Fibroblast of lung (primary cell): ENCODE data around the gene IFIT1B. TPM values are rescaled to one million over a fixed set of nuclear protein-coding genes. Genes with fewer than 3 reads are reported as not detected.
A peak's percentile ranks its signal among the peaks of the same experiment; 100 is the strongest.

Experiments used
- DNase-seq, 2 donors: peaks; one replicate each; pipeline versions ENCODE4 v3.0.0 to v3.0.0-alpha.2; 2010; ENCODE audit warnings: low read depth in 2 of 2
- H2AFZ ChIP-seq: 2 replicates; pipeline ENCODE4 v1.5.1; 2012; ENCODE audit warnings: low read length, control low read depth, inconsistent platforms
- H3K27ac ChIP-seq: 2 replicates; pipeline ENCODE4 v1.5.1; 2011; ENCODE audit warnings: low read length, control low read depth; ENCODE audit not compliant: insufficient read depth
- H3K27me3 ChIP-seq: 2 replicates; pipeline ENCODE4 v1.5.1; 2011; ENCODE audit warnings: mild to moderate bottlenecking, low read length; ENCODE audit not compliant: control insufficient read depth, insufficient read depth
- H3K36me3 ChIP-seq: 2 replicates; pipeline ENCODE4 v1.5.1; 2011; ENCODE audit warnings: low read length; ENCODE audit not compliant: control insufficient read depth, insufficient read depth
- H3K4me1 ChIP-seq: 2 replicates; pipeline ENCODE4 v1.5.1; 2011; ENCODE audit warnings: low read length; ENCODE audit not compliant: control insufficient read depth, insufficient read depth; ENCODE audit errors: extremely low read depth
- H3K4me2 ChIP-seq: 2 replicates; pipeline ENCODE4 v1.5.1; 2011; ENCODE audit warnings: low read length, control low read depth; ENCODE audit not compliant: insufficient read depth; ENCODE audit errors: extremely low read depth
- H3K4me3 ChIP-seq, 4 experiments: fragments of 200-600 bp in 1 of 4; sonication (generic) in 1 of 4; replicated peaks in 1 of 4; 2 replicates each; pipeline ENCODE4 v1.5.1; 2011 to 2016; ENCODE audit warnings: low read length in 4 of 4, low read depth in 3 of 4, mild to moderate bottlenecking in 3 of 4, control low read depth in 2 of 4, inconsistent platforms in 1 of 4, mixed read lengths in 1 of 4; ENCODE audit not compliant: insufficient read depth in 1 of 4; ENCODE audit errors: control extremely low read depth in 1 of 4
- H3K79me2 ChIP-seq: 2 replicates; pipeline ENCODE4 v1.5.1; 2012; ENCODE audit warnings: mild to moderate bottlenecking, low read length, inconsistent platforms; ENCODE audit not compliant: control insufficient read depth, insufficient read depth
- H3K9ac ChIP-seq: 2 replicates; pipeline ENCODE4 v1.5.1; 2011; ENCODE audit warnings: mild to moderate bottlenecking, low read length, control low read depth; ENCODE audit not compliant: insufficient read depth
- H3K9me3 ChIP-seq: 2 replicates; pipeline ENCODE4 v1.5.1; 2012; ENCODE audit warnings: low read depth, low read length; ENCODE audit not compliant: control insufficient read depth, insufficient read depth
- H4K20me1 ChIP-seq: 2 replicates; pipeline ENCODE4 v1.5.1; 2011; ENCODE audit warnings: low read length; ENCODE audit not compliant: control insufficient read depth, insufficient read depth; ENCODE audit errors: extremely low read depth
- CTCF ChIP-seq, 2 donors: IDR thresholded peaks in 1 of 2; conservative IDR thresholded peaks in 1 of 2; 1 replicate in 1 of 2; 2 replicates in 1 of 2; pipeline ENCODE4 v1.5.1; 2011 to 2012; ENCODE audit warnings: low read length in 2 of 2, control low read depth in 1 of 2, inconsistent platforms in 1 of 2, low read depth in 1 of 2, mild to moderate bottlenecking in 1 of 2
- EZH2 ChIP-seq: IDR thresholded peaks from 2 replicates; pipeline ENCODE4 v1.5.1; 2012; ENCODE audit warnings: low read length, control low read depth, mild to moderate bottlenecking; ENCODE audit errors: missing control alignments
- polyA plus RNA-seq, 2 donors: library from polyadenylated mRNA; depleted of rRNA in 1 of 2; stranded (reverse) in 1 of 2; unstranded in 1 of 2; fragments of >200 nt; gene quantifications; 2 replicates each; pipeline ENCODE4 v1.2.1, GENCODE V29; 2011 to 2012; ENCODE audit warnings: missing spikeins in 1 of 2
- total RNA-seq: library from RNA; depleted of rRNA; stranded (reverse); fragments of >200 nt; gene quantifications from 2 replicates; pipeline ENCODE4 v1.2.1, GENCODE V29; 2014

The IFIT1B gene
- total and polyA plus RNA-seq, 2 donors (not counting 1 experiment from before 2014, with no cell fraction given): under 0.01 TPM; not detected in 1

DNA sequence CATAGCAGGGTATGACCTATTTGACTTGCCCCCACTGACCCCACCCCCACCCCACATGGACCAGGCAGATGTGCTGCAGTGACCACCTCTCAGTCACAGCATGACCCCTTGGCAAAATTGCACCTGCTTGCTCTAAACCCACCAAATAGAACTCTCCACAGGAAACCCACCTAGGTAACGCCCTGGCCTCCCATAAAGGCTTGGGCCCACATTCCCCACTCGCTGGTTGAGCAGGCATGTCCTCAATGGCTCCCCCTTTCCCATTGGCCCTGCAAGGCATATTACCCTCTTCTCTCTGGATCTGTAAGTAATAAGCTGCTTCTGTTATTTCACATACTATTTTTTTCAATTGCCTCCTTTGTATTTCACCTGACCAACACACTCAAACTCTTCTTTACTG is 17.3 kb downstream of the IFIT1B start:
- H3K4me2 ChIP-seq: no peak overlapping the region
- H3K36me3 ChIP-seq: no peaks in the 10 kb centered on the region
- peaks cover 12% of the 10 kb centered on the region for H3K4me1 ChIP-seq
- no peak overlapping the region for H3K9ac ChIP-seq
- no peak for TF ChIP-seq CTCF (conservative IDR thresholded peaks at IDR 0.05 in 1 of 2, IDR thresholded peaks at IDR 0.05 in 1 of 2; ENCODE audit: low read depth in 1 of 2, low read length in 2 of 2)
- no peak for TF ChIP-seq EZH2
- no peak for DNase-seq
- no peak overlapping the region for H2AFZ ChIP-seq
- H3K27me3 ChIP-seq: no peaks in the 10 kb centered on the region
- H3K79me2 ChIP-seq: peaks cover 6% of the 10 kb centered on the region
- H3K9me3 ChIP-seq: no peaks in the 10 kb centered on the region
- no peak overlapping the region for H3K27ac ChIP-seq
- no peak overlapping the region for H3K4me3 ChIP-seq
- H4K20me1 ChIP-seq: no peaks in the 10 kb centered on the region

GRCh38 chr10:89398003-89398749 is 20.3 kb downstream of the IFIT1B start:
- Histone ChIP-seq H3K9ac (no peak overlapping the region), H3K9me3 (no peaks in the 10 kb centered on the region), H2AFZ (no peak overlapping the region), H3K27ac (no peak overlapping the region), H3K36me3 (no peaks in the 10 kb centered on the region), H3K79me2 (peaks cover 6% of the 10 kb centered on the region), H4K20me1 (no peaks in the 10 kb centered on the region), H3K27me3 (no peaks in the 10 kb centered on the region), H3K4me1 (peaks cover 10% of the 10 kb centered on the region), H3K4me3 (no peak overlapping the region), H3K4me2 (no peak overlapping the region)
- no peak for TF ChIP-seq CTCF (conservative IDR thresholded peaks at IDR 0.05 in 1 of 2, IDR thresholded peaks at IDR 0.05 in 1 of 2; ENCODE audit: low read depth in 1 of 2, low read length in 2 of 2)
- TF ChIP-seq EZH2: no peak
- peak in 1 of 2 donors; percentile 88 for DNase-seq

- Histone ChIP-seq H3K27me3 (no peaks in the 10 kb centered on the region), H3K9me3 (no peaks in the 10 kb centered on the region), H3K79me2 (peaks cover 1% of the 10 kb centered on the region), H3K9ac (no peak overlapping the region), H2AFZ (no peak overlapping the region), H3K4me3 (no peak overlapping the region), H3K4me1 (peaks cover 8% of the 10 kb centered on the region), H4K20me1 (no peaks in the 10 kb centered on the region), H3K27ac (no peak overlapping the region), H3K4me2 (no peak overlapping the region), H3K36me3 (no peaks in the 10 kb centered on the region)
- no peak for DNase-seq
- TF ChIP-seq EZH2: no peak
These were observed 22.1 kb downstream of the IFIT1B start for GRCh38 chr10:89399956-89400355.
